ENCODE data around the gene KLKB1. TPM values are rescaled to one million over a fixed set of nuclear protein-coding genes. Genes with fewer than 3 reads are reported as not detected.

Gene KLKB1
- total and polyA plus RNA-seq, 3 donors from 2014 or later = 2.7 to 4.4 (median 3.5) TPM

DNA sequence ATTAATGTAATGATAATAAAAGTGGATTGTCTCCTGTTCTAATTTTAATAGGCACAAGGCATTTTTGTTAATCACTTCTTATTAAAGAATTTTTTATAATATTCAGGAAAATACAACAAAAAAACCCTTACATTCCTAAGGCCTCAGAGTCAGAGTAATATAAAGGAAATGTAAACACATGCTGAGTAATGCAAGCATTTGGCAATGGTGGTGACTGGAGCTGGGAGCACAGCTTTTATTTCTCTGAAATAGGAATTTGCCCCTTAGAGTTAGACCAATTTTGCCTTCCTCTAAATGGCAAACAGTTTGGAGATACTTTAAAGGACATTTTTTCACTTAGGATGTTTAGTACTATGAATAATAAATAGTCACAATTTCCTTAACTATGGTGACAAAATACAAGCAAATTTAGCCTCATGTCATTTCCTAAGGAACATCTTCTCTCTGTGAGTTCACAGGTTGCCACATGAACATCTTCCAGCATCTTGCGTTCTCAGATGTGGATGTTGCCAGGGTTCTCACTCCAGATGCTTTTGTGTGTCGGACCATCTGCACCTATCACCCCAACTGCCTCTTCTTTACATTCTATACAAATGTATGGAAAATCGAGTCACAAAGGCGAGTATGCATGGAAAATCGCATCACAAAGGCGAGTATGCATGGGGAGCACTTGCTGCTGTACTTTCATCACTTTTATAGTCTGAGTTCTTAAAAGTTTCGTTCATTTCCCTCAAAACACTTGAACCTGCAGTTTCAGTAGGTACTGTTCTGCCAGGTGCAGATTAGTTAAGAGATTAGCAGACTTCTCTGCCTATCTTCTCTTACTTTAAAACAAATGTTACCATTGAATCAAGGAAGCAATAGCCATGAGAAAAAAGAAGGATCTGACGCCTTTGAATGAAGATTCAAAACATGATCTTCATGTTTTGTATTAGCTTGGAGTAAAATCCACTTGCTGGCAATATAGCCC lies 22.8 kb downstream of the KLKB1 start:
- TF ChIP-seq POLR2A (IDR thresholded peaks at IDR 0.05) = no peak
- TF ChIP-seq, protein P1, sequence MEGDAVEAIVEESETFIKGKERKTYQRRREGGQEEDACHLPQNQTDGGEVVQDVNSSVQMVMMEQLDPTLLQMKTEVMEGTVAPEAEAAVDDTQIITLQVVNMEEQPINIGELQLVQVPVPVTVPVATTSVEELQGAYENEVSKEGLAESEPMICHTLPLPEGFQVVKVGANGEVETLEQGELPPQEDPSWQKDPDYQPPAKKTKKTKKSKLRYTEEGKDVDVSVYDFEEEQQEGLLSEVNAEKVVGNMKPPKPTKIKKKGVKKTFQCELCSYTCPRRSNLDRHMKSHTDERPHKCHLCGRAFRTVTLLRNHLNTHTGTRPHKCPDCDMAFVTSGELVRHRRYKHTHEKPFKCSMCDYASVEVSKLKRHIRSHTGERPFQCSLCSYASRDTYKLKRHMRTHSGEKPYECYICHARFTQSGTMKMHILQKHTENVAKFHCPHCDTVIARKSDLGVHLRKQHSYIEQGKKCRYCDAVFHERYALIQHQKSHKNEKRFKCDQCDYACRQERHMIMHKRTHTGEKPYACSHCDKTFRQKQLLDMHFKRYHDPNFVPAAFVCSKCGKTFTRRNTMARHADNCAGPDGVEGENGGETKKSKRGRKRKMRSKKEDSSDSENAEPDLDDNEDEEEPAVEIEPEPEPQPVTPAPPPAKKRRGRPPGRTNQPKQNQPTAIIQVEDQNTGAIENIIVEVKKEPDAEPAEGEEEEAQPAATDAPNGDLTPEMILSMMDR (IDR thresholded peaks at IDR 0.05) = no peak
- Histone ChIP-seq H3K4me3 (no peak overlapping the region), H3K9me3 (no peaks in the 10 kb centered on the region), H3K27ac (no peak overlapping the region), H3K27me3 (no peaks in the 10 kb centered on the region), H3K36me3 (ENCODE audit: low read depth, missing control alignments) (no peaks in the 10 kb centered on the region), H3K4me1 (no peaks in the 10 kb centered on the region)
- DNase-seq = no peak
- WGBS, 2 donors = 78% methylated on average over 8 of the region's 8 CpGs
- intact Hi-C loops (cut with DNase I; ENCODE audit: low total_unique reads) = no loop called here

DNA sequence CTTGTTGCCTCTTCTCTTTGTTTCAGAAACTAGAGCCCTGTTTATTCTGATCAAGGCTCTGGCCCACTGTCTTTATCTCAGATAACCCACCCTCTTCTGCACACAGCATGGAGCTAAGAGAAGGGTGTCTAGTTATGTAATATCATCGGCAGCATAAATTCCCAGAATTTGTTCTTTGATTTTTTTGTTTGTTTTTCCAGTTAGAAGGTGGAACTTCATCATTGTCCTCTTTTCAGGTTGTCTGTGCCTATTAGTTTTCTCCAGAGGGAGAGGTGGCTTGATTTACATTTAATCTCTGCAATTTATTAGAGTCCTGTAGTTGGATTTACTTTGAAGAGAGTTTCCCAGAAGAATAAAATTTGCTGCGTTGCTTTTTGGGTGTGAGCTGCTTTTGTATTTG lies 23.5 kb downstream of the KLKB1 start:
- H3K27me3 ChIP-seq = no peaks in the 10 kb centered on the region
- H3K9me3 ChIP-seq = no peaks in the 10 kb centered on the region
- intact Hi-C loops (cut with DNase I; ENCODE audit: low total_unique reads) = no loop called here
- TF ChIP-seq POLR2A (IDR thresholded peaks at IDR 0.05) = no peak
- TF ChIP-seq, protein P1 (IDR thresholded peaks at IDR 0.05) = no peak
- H3K4me3 ChIP-seq = no peak overlapping the region
- H3K36me3 ChIP-seq (ENCODE audit: low read depth, missing control alignments) = no peaks in the 10 kb centered on the region
- H3K27ac ChIP-seq = no peak overlapping the region
- H3K4me1 ChIP-seq = no peaks in the 10 kb centered on the region
- 69% methylated on average over 2 of the region's 2 CpGs for WGBS, 2 donors
- DNase-seq = no peak

DNA sequence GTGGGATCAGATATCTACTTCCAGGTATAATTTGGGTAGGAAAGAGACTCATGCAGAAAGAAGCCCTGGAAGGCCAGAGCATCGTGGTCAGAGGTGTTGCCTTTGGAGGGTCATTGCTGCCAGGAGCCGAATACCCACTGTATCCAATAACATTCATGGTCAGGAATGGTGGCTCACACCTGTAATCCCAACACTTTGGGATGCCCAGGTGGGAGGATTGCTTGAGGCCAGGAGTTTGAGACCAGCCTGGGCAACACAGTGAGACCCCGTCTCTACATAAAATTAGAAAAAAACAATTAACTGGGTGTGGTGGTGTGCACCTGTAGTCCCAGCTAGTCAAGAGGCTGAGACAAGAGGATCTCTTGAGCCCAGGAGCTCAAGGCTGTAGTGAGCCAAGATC lies 27.8 kb downstream of the KLKB1 start:
- no peaks in the 10 kb centered on the region for H3K9me3 ChIP-seq
- no peaks in the 10 kb centered on the region for H3K4me1 ChIP-seq
- no peaks in the 10 kb centered on the region for H3K36me3 ChIP-seq (ENCODE audit: low read depth, missing control alignments)
- no peaks in the 10 kb centered on the region for H3K27me3 ChIP-seq
- TF ChIP-seq, protein P1 (IDR thresholded peaks at IDR 0.05) = no peak
- no peak for TF ChIP-seq POLR2A (IDR thresholded peaks at IDR 0.05)
- H3K27ac ChIP-seq = no peak overlapping the region
- 91 to 96% methylated on average over 3 of the region's 3 CpGs for WGBS, 2 donors
- DNase-seq = no peak
- no peak overlapping the region for H3K4me3 ChIP-seq
- intact Hi-C loops (cut with DNase I; ENCODE audit: low total_unique reads) = no loop called here

DNA sequence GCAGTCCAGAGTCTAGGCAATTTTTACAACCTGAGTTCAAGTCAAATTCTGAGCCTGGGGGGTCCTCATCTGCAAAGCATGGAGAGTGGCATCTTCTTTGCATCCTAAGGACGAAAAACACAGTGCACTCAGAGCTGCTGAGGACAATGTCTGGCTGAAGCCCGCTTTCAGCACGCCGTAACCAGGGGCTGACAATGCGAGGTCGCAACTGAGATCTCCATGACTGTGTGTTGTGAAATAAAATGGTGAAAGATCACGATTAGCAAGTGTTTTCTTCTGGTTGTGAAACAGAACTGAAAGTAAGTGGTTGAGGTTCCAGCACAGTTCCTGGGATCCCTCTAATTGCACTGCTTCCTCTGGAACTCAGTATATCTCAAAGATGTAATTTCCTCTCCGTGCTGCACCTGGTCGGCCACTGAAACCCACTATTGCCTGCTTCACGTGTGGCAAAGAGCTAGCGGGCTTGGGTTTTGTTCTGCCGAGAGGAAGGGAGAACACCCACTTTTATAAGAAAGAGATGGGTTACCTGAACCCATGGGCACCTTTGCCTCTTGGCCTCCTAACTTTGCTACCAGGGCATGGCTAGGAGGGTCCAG lies 31.0 kb downstream of the KLKB1 start:
- DNase-seq = no peak
- H3K4me1 ChIP-seq = peaks cover 7% of the 10 kb centered on the region
- TF ChIP-seq, protein P1 (IDR thresholded peaks at IDR 0.05) = no peak
- TF ChIP-seq POLR2A (IDR thresholded peaks at IDR 0.05) = no peak
- H3K36me3 ChIP-seq (ENCODE audit: low read depth, missing control alignments) = no peaks in the 10 kb centered on the region
- WGBS, 2 donors = 84 to 93% methylated on average over 7 to 12 of the region's 12 CpGs
- H3K27ac ChIP-seq = no peak overlapping the region
- intact Hi-C loops (cut with DNase I; ENCODE audit: low total_unique reads) = no loop called here
- no peaks in the 10 kb centered on the region for H3K27me3 ChIP-seq
- H3K9me3 ChIP-seq = no peaks in the 10 kb centered on the region
- H3K4me3 ChIP-seq = no peak overlapping the region
